K562 (cell line): ENCODE measurements around the gene CCDC69. TPM values are rescaled to one million over a fixed set of nuclear protein-coding genes. Genes with fewer than 3 reads are reported as not detected.

Experiments
- CEBPB ChIP-seq: fragments of 450-650 bp; IDR thresholded peaks from 2 replicates; pipeline ENCODE4 v1.6.1; 2016; ENCODE audit warnings: missing genetic modification characterization, missing compliant biosample characterization
- CTBP1 ChIP-seq: fragments of 450-650 bp; IDR thresholded peaks from 2 replicates; pipeline ENCODE4 v1.6.1; 2016; ENCODE audit warnings: borderline replicate concordance
- CXXC5 ChIP-seq: fragments of 250-450 bp; sonication (Bioruptor Pico); IDR thresholded peaks from 2 replicates; pipeline ENCODE4 v1.8.0; 2022; ENCODE audit warnings: inconsistent platforms, mild to moderate bottlenecking, moderate library complexity
- ELF2 ChIP-seq: fragments of 250-450 bp; sonication (Bioruptor Pico); IDR thresholded peaks from 2 replicates; pipeline ENCODE4 v1.5.0; 2021; ENCODE audit warnings: mild to moderate bottlenecking
- HDAC8 ChIP-seq: fragments of 450-650 bp; IDR thresholded peaks from 2 replicates; pipeline ENCODE4 v1.6.1; 2016; ENCODE audit warnings: mild to moderate bottlenecking, missing genetic modification characterization, moderate library complexity, missing compliant biosample characterization
- JUN ChIP-seq, 2 experiments: sonication (generic) in 1 of 2; formaldehyde crosslinking in 1 of 2; IDR thresholded peaks; 2 replicates each; pipeline versions ENCODE4 v1.6.1 to v1.8.0; 2012 to 2022; ENCODE audit warnings: borderline replicate concordance in 2 of 2, mild to moderate bottlenecking in 2 of 2, improper control_type of control experiment in 1 of 2, low read depth in 1 of 2, low read length in 1 of 2, missing genetic modification reagents in 1 of 2
- MAFK ChIP-seq: IDR thresholded peaks from 2 replicates; pipeline ENCODE4 v1.6.1; 2011; ENCODE audit warnings: low read length, improper control_type of control experiment
- MTA1 ChIP-seq: fragments of 450-650 bp; IDR thresholded peaks from 2 replicates; pipeline ENCODE4 v1.6.1; 2017; ENCODE audit warnings: borderline replicate concordance
- NEUROD1 ChIP-seq: fragments of 150-350 bp; IDR thresholded peaks from 2 replicates; pipeline ENCODE4 v1.6.1; 2014; ENCODE audit warnings: borderline replicate concordance, low read length, low read depth; ENCODE audit not compliant: partially characterized antibody
- NFE2 ChIP-seq: IDR thresholded peaks from 2 replicates; pipeline ENCODE4 v1.6.1; 2014; ENCODE audit warnings: antibody characterized with exemption, low read depth
- POLR2H ChIP-seq: IDR thresholded peaks from 2 replicates; pipeline ENCODE4 v1.6.1; 2016; ENCODE audit warnings: missing genetic modification characterization, low read depth, mild to moderate bottlenecking, control low read depth, missing compliant biosample characterization, moderate library complexity
- SLC30A9 ChIP-seq: fragments of 250-450 bp; sonication (Bioruptor Pico); IDR thresholded peaks from 2 replicates; pipeline ENCODE4 v1.8.0; 2022; ENCODE audit warnings: mild to moderate bottlenecking, moderate library complexity
- SMARCA5 ChIP-seq: fragments of 450-650 bp; IDR thresholded peaks from 2 replicates; pipeline ENCODE4 v1.6.1; 2016
- SREBF1 ChIP-seq: fragments of 150-350 bp; IDR thresholded peaks from 2 replicates; pipeline ENCODE4 v1.6.1; 2014; ENCODE audit warnings: antibody characterized with exemption, low read depth, low read length, borderline replicate concordance
- ZBTB9 ChIP-seq: fragments of 450-650 bp; formaldehyde crosslinking; IDR thresholded peaks from 2 replicates; pipeline ENCODE4 v1.4.0; 2020; ENCODE audit warnings: mild to moderate bottlenecking, moderate library complexity
- ZNF133 ChIP-seq: fragments of 250-450 bp; sonication (Bioruptor Pico); IDR thresholded peaks from 2 replicates; pipeline ENCODE4 v1.4.0; 2020; ENCODE audit warnings: mild to moderate bottlenecking
- ZNF134 ChIP-seq: fragments of 250-450 bp; sonication (Bioruptor Pico); conservative IDR thresholded peaks from 2 replicates; pipeline ENCODE4 v1.4.0; 2020
- ZNF175 ChIP-seq: fragments of 200-800 bp; sonication (Bioruptor generic); IDR thresholded peaks from 2 replicates; pipeline ENCODE4 v1.6.1; 2016; ENCODE audit warnings: low read depth, mild to moderate bottlenecking, missing genetic modification characterization, missing compliant biosample characterization
- polyA plus RNA-seq, 8 experiments: library from polyadenylated mRNA; depleted of rRNA in 4 of 8; stranded (reverse) in 5 of 8; unstranded in 3 of 8; fragments of >200 nt; fragmentation: Nextera tagmentation in 2 of 8; fragmentation: Illumina TruSeq in 1 of 8; extraction: Ambion mirVana in 2 of 8; extraction: Trizol in 1 of 8; gene quantifications; 2 replicates each; pipeline versions ENCODE4 v1.2.1 to v1.2.3, GENCODE V29; 2011 to 2014; ENCODE audit warnings: inconsistent platforms in 1 of 8, missing spikeins in 1 of 8
- total RNA-seq, 7 experiments: library from RNA; depleted of rRNA in 6 of 7; stranded (reverse); fragments of >200 nt in 6 of 7; fragmentation: Illumina TruSeq in 2 of 7; extraction: Trizol in 2 of 7; gene quantifications; 2 replicates each; pipeline versions ENCODE4 v1.2.1 to v1.2.3, GENCODE V29; 2011 to 2021; ENCODE audit warnings: low replicate concordance in 1 of 7
- TF ChIP-seq, protein P1 (sequence below), 2 experiments: fragments of 450-650 bp; IDR thresholded peaks; 2 replicates each; pipeline ENCODE4 v1.6.1; 2016
- TF ChIP-seq, protein P2 (sequence below): fragments of 250-450 bp; sonication (Bioruptor Pico); IDR thresholded peaks from 2 replicates; pipeline ENCODE4 v1.4.0; 2020; ENCODE audit warnings: borderline replicate concordance
- TF ChIP-seq, protein P3 (sequence below): sonication (generic); formaldehyde crosslinking; IDR thresholded peaks from 2 replicates; pipeline ENCODE4 v1.4.0; 2020; ENCODE audit warnings: mild to moderate bottlenecking, missing genetic modification reagents

CCDC69 gene
- total and polyA plus RNA-seq, 9 of the 15 experiments (the other 6 are each of a cell fraction or from before 2014, with no cell fraction given), result 0.65 to 12.2 (median 7.6) TPM

DNA sequence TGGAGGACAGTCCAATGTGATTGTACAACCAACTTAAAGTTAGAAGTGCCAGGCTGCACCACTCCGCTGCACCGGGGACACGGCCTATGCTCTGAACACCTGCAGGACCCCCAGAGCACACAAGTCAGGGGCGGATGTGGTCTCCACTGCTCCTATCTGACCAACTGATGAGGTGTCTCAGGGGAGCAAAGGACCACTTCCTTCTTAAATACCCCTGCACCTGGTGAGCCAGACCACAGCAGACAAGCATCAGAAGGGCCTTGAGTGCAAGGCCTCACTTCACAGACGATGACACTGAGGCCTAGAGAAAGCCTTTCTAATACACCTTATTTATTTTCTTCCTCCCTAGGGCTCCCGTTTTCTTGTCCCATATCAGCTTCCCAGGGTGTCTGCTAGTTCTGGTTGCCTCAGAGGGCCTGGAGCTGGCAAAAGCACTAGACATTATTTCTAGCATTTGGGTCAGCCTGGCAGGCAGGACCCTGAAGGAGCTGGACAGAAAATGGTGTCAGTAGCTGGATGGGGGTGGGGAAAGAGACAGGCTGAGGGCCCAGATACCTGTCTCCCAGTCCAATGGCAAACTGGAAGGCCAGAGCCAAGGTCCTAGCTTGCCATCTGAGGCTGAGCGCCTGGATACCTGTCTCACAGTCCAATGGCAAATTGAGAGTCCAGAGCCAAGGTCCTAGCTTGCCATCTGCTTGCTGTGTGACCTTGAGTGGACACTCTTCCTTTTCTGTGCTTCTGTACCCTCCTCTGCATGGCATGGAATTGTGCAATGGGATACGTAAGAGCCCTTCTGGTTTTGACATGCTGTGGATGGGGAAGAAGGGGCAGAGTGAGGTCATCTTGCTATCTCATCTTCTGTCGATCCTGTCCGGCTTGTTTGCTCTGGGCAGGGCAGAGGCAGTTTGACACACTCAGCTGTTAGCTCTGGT, 9.0 kb downstream of the CCDC69 start (continued):
- TF ChIP-seq, protein P1, sequence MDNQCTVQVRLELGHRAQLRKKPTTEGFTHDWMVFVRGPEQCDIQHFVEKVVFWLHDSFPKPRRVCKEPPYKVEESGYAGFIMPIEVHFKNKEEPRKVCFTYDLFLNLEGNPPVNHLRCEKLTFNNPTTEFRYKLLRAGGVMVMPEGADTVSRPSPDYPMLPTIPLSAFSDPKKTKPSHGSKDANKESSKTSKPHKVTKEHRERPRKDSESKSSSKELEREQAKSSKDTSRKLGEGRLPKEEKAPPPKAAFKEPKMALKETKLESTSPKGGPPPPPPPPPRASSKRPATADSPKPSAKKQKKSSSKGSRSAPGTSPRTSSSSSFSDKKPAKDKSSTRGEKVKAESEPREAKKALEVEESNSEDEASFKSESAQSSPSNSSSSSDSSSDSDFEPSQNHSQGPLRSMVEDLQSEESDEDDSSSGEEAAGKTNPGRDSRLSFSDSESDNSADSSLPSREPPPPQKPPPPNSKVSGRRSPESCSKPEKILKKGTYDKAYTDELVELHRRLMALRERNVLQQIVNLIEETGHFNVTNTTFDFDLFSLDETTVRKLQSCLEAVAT (IDR thresholded peaks at IDR 0.05), result no peak
- TF ChIP-seq SLC30A9 (CRISPR knock-in tag), result no peak
- no peak for TF ChIP-seq SMARCA5
- TF ChIP-seq, protein P2, sequence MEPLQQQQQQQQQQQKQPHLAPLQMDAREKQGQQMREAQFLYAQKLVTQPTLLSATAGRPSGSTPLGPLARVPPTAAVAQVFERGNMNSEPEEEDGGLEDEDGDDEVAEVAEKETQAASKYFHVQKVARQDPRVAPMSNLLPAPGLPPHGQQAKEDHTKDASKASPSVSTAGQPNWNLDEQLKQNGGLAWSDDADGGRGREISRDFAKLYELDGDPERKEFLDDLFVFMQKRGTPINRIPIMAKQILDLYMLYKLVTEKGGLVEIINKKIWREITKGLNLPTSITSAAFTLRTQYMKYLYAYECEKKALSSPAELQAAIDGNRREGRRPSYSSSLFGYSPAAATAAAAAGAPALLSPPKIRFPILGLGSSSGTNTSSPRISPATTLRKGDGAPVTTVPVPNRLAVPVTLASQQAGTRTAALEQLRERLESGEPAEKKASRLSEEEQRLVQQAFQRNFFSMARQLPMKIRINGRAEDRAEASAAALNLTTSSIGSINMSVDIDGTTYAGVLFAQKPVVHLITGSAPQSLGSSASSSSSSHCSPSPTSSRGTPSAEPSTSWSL (CRISPR knock-in tag), result no peak
- no peak for TF ChIP-seq HDAC8 (tag)
- no peak for TF ChIP-seq MTA1
- TF ChIP-seq, protein P3, sequence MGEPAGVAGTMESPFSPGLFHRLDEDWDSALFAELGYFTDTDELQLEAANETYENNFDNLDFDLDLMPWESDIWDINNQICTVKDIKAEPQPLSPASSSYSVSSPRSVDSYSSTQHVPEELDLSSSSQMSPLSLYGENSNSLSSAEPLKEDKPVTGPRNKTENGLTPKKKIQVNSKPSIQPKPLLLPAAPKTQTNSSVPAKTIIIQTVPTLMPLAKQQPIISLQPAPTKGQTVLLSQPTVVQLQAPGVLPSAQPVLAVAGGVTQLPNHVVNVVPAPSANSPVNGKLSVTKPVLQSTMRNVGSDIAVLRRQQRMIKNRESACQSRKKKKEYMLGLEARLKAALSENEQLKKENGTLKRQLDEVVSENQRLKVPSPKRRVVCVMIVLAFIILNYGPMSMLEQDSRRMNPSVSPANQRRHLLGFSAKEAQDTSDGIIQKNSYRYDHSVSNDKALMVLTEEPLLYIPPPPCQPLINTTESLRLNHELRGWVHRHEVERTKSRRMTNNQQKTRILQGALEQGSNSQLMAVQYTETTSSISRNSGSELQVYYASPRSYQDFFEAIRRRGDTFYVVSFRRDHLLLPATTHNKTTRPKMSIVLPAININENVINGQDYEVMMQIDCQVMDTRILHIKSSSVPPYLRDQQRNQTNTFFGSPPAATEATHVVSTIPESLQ (CRISPR knock-in tag), result no peak
- TF ChIP-seq ZBTB9 (CRISPR knock-in tag), result 0 out of 2 replicates have a peak, but pooled peaks have one; percentile 21
- no peak for TF ChIP-seq NEUROD1
- TF ChIP-seq ZNF175 (CRISPR knock-in tag), result peak; percentile 23; the same call in 1 of the 2 replicates
- 0 out of 2 replicates have a peak, but pooled peaks have one; percentile 23 for TF ChIP-seq ELF2 (CRISPR knock-in tag)
- 0 out of 2 replicates have a peak, but pooled peaks have one; percentile 30 for TF ChIP-seq JUN (IDR thresholded peaks at IDR 0.05; ENCODE audit: borderline replicate concordance, low read depth, low read length)
- TF ChIP-seq JUN (CRISPR knock-in tag; IDR thresholded peaks at IDR 0.05; ENCODE audit: borderline replicate concordance), result no peak
- TF ChIP-seq CEBPB (tag), result peak; percentile 92
- TF ChIP-seq ZNF134 (CRISPR knock-in tag), result peak; percentile 89
- TF ChIP-seq SREBF1, result no peak
- 0 out of 2 replicates have a peak, but pooled peaks have one; percentile 43 for TF ChIP-seq CTBP1
- no peak for TF ChIP-seq ZNF133 (CRISPR knock-in tag)
- 0 out of 2 replicates have a peak, but pooled peaks have one; percentile 24 for TF ChIP-seq MAFK
- TF ChIP-seq NFE2, result peak; percentile 22; the same call in 1 of the 2 replicates
- no peak for TF ChIP-seq POLR2H (tag)
- TF ChIP-seq CXXC5 (CRISPR knock-in tag), result peak; percentile 10; the same call in 1 of the 2 replicates
